Activated CD4-positive, CD25-positive, alpha-beta regulatory T cell treated with anti-CD3 and anti-CD28 coated beads, Interleukin-2, amount 50 U/mL, for 16 hours (primary cell): ENCODE data around the gene SMG7.

Experiments
- DNase-seq: peaks from one replicate; pipeline ENCODE4 v3.0.0-alpha.2; 2020; ENCODE audit warnings: low read depth, low spot score

Gene SMG7

GRCh38 chr1:183508694-183509093 lies 36.4 kb downstream of the SMG7 start:
- no peak for DNase-seq

GRCh38 chr1:183512450-183512849 lies 40.2 kb downstream of the SMG7 start:
- no peak for DNase-seq

GRCh38 chr1:183514235-183514634 lies 41.9 kb downstream of the SMG7 start:
- DNase-seq: no peak

- no peak for DNase-seq
Measured at GRCh38 chr1:183515002-183515689, 42.8 kb downstream of the SMG7 start.

GRCh38 chr1:183516725-183517124 lies 44.4 kb downstream of the SMG7 start:
- no peak for DNase-seq

- DNase-seq: no peak
Measured at GRCh38 chr1:183517401-183517800, 45.1 kb downstream of the SMG7 start.

- DNase-seq: no peak
Measured at GRCh38 chr1:183520379-183520778, 48.1 kb downstream of the SMG7 start.

- DNase-seq: no peak
Measured at GRCh38 chr1:183522104-183522503, 49.8 kb downstream of the SMG7 start.

GRCh38 chr1:183528577-183528976 lies 56.3 kb downstream of the SMG7 start:
- DNase-seq: no peak

- DNase-seq: no peak
Measured at GRCh38 chr1:183533617-183534174, 61.4 kb downstream of the SMG7 start.

GRCh38 chr1:183537405-183537804 lies 65.1 kb downstream of the SMG7 start:
- DNase-seq: no peak

- DNase-seq: no peak
Measured at GRCh38 chr1:183543619-183544204, 71.4 kb downstream of the SMG7 start.

- no peak for DNase-seq
Measured at GRCh38 chr1:183544598-183545297, 72.4 kb downstream of the SMG7 start.

GRCh38 chr1:183546427-183546826 lies 74.1 kb downstream of the SMG7 start:
- DNase-seq: no peak

- no peak for DNase-seq
Measured at GRCh38 chr1:183548116-183548515, 75.8 kb downstream of the SMG7 start.

- DNase-seq: no peak
Measured at GRCh38 chr1:183550915-183551314, 78.6 kb downstream of the SMG7 start.

- no peak for DNase-seq
Measured at GRCh38 chr1:183551924-183552323, 79.6 kb downstream of the SMG7 start.

GRCh38 chr1:183552441-183552840 lies 80.1 kb downstream of the SMG7 start:
- no peak for DNase-seq

- no peak for DNase-seq
Measured at GRCh38 chr1:183552891-183553290, 80.6 kb downstream of the SMG7 start.

- DNase-seq: no peak
Measured at GRCh38 chr1:183553331-183553730, 81.0 kb downstream of the SMG7 start.

GRCh38 chr1:183553764-183554163 lies 81.5 kb downstream of the SMG7 start:
- DNase-seq: no peak

GRCh38 chr1:183554577-183554976 lies 82.3 kb downstream of the SMG7 start:
- DNase-seq: no peak

- DNase-seq: no peak
Measured at GRCh38 chr1:183559061-183559460, 86.8 kb downstream of the SMG7 start.
